B cell (primary cell): ENCODE measurements around the gene SF3B5.

ENCODE experiments used
- CTCF ChIP-seq: fragments of 200-600 bp; IDR thresholded peaks from one replicate; pipeline ENCODE4 v1.8.0; 2022; ENCODE audit warnings: antibody characterized with exemption, mild to moderate bottlenecking
- EZH2 ChIP-seq: IDR thresholded peaks from 2 replicates; pipeline ENCODE4 v1.6.1; 2012; ENCODE audit warnings: borderline replicate concordance, low read depth, mild to moderate bottlenecking, moderate library complexity, low read length; ENCODE audit not compliant: insufficient read depth, poor library complexity, severe bottlenecking

- no peak for TF ChIP-seq CTCF
- TF ChIP-seq EZH2 = no peak
Observed at GRCh38 chr6:144066741-144067484, 28.5 kb downstream of the SF3B5 start.
